Measurements from ENCODE around the gene BIRC3. TPM values are rescaled to one million over a fixed set of nuclear protein-coding genes. Genes with fewer than 3 reads are reported as not detected.

Gene BIRC3
- total RNA-seq, 2 experiments from 2014 or later: 115 to 124 TPM

DNA sequence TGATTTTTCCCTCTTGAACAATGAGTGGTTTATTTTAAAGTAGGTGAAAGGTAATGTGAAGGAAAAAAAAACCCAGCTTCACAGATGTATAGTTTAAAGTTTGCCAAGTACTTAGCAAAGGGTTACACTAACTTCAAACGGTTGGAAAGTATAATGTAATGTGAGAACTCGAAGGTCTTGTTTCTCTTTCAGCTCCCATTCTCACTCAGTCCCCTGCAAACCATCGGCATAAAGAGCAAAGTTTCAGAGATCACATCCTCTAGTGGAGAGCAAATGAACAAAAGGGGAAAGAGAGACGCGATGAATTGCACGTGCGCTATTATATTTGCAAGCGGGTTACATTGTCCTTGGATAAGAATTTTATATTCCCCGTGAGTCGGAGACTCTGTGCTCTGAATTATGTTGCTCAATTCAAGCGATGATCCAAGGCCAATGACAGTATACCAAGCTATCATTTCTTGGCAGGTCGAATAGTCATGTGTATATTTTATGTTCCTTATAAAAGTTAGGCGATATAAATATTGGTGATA lies 37.6 kb upstream of the BIRC3 start:
- Histone ChIP-seq H3K9me3 (ENCODE audit: control insufficient read depth in 1 of 2, insufficient read depth in 1 of 2, low read length in 2 of 2) (no peaks in the 10 kb centered on the region), H3K27me3 (ENCODE audit: control insufficient read depth in 1 of 2, insufficient read depth in 2 of 2, low read length in 2 of 2) (no peaks in the 10 kb centered on the region), H3K4me3 (ENCODE audit: low read length) (no peak overlapping the region), H3K27ac (ENCODE audit: low read depth in 1 of 2, low read length in 2 of 2) (no peak overlapping the region), H3K4me1 (ENCODE audit: insufficient read depth, low read length) (no peaks in the 10 kb centered on the region), H3K36me3 (ENCODE audit: insufficient read depth, low read length) (no peaks in the 10 kb centered on the region)
- no peak overlapping the region for H3K27ac Mint-ChIP-seq
- TF ChIP-seq, protein P1, sequence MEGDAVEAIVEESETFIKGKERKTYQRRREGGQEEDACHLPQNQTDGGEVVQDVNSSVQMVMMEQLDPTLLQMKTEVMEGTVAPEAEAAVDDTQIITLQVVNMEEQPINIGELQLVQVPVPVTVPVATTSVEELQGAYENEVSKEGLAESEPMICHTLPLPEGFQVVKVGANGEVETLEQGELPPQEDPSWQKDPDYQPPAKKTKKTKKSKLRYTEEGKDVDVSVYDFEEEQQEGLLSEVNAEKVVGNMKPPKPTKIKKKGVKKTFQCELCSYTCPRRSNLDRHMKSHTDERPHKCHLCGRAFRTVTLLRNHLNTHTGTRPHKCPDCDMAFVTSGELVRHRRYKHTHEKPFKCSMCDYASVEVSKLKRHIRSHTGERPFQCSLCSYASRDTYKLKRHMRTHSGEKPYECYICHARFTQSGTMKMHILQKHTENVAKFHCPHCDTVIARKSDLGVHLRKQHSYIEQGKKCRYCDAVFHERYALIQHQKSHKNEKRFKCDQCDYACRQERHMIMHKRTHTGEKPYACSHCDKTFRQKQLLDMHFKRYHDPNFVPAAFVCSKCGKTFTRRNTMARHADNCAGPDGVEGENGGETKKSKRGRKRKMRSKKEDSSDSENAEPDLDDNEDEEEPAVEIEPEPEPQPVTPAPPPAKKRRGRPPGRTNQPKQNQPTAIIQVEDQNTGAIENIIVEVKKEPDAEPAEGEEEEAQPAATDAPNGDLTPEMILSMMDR (IDR thresholded peaks at IDR 0.05): no peak
- ATAC-seq (ENCODE audit: poor library complexity) (no peak), DNase-seq (no peak)
- no peak overlapping the region for H3K4me3 Mint-ChIP-seq
- no peaks in the 10 kb centered on the region for H3K36me3 Mint-ChIP-seq (ENCODE audit: low read depth)
- no peaks in the 10 kb centered on the region for H3K9me3 Mint-ChIP-seq
- intact Hi-C loops (cut with DNase I, micrococcal nuclease): no loop called here
- POLR2A ChIA-PET: interaction anchor here (1.4 kb wide), 1 partner anchor 11 kb away, joined by 5 read pairs; no protein-coding TSS in a partner anchor
- H3K4me1 Mint-ChIP-seq (ENCODE audit: low read depth): peaks cover 5% of the 10 kb centered on the region
- CTCF ChIA-PET: interaction anchor here (1.3 kb wide), 1 partner anchor 10 kb away, joined by 4 read pairs; no protein-coding TSS in a partner anchor
- H3K27me3 Mint-ChIP-seq: peaks cover 17% of the 10 kb centered on the region

DNA sequence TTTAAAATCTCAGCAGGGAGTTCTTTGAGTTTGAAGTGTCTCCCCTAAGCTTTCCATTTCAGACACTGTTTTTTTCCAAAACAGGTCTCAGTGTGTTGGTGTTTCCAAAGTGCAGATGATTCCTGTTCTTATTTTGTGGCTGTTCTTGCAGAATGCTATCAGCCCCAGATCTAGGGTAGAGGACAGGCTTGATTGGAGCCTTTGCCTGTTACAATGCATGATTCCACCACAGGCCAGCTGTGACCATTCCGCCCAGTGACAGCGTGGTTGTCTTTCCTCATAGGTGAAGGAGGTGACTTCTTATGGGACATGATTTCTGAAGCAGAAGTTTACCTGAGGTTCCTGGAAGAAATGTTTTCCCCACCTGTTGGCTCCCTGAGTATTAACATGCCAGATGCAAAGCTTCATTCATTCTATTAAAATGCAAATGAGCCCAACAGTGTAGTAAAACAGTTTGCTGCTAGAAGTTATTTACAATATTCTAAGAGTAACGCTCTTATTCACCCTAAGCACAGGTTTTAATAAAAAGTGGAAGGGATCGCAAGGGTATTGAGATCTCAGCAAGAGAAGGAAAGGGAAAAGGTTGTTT lies 36.9 kb upstream of the BIRC3 start:
- ATAC-seq (ENCODE audit: poor library complexity) (no peak), DNase-seq (no peak)
- Histone ChIP-seq H3K27me3 (ENCODE audit: control insufficient read depth in 1 of 2, insufficient read depth in 2 of 2, low read length in 2 of 2) (no peaks in the 10 kb centered on the region), H3K4me3 (ENCODE audit: low read length) (no peak overlapping the region), H3K27ac (ENCODE audit: low read depth in 1 of 2, low read length in 2 of 2) (no peak overlapping the region), H3K36me3 (ENCODE audit: insufficient read depth, low read length) (no peaks in the 10 kb centered on the region), H3K9me3 (ENCODE audit: control insufficient read depth in 1 of 2, insufficient read depth in 1 of 2, low read length in 2 of 2) (no peaks in the 10 kb centered on the region), H3K4me1 (ENCODE audit: insufficient read depth, low read length) (no peaks in the 10 kb centered on the region)
- intact Hi-C loops (cut with DNase I, micrococcal nuclease): no loop called here
- CTCF ChIA-PET: interaction anchor here (1.3 kb wide), 1 partner anchor 11 kb away, joined by 4 read pairs; no protein-coding TSS in a partner anchor
- Mint-ChIP-seq H3K4me3 (no peak overlapping the region), H3K27ac (no peak overlapping the region), H3K4me1 (ENCODE audit: low read depth) (peaks cover 5% of the 10 kb centered on the region), H3K9me3 (no peaks in the 10 kb centered on the region), H3K36me3 (ENCODE audit: low read depth) (no peaks in the 10 kb centered on the region), H3K27me3 (peaks cover 16% of the 10 kb centered on the region)
- POLR2A ChIA-PET: no interaction called here
- TF ChIP-seq, protein P1 (IDR thresholded peaks at IDR 0.05): no peak

DNA sequence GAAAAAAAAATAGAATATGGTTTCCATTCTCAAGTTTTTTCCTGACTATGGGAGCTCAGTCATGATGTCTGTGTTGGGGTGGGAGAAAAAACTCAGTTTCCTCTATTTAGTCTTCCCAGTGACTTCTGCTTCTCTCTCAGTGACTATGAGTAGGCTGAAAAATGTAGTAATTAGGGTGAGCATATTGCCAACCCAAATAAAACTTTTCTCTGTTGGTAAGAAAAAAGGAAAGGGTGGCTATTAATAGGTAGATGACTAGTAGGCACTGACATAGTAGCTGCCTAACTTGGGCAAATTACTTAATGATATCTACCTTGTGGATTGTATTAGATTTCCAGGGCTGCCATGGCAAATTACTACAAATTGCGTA lies 34.2 kb upstream of the BIRC3 start:
- Mint-ChIP-seq H3K9me3 (no peaks in the 10 kb centered on the region), H3K36me3 (ENCODE audit: low read depth) (no peaks in the 10 kb centered on the region), H3K4me1 (ENCODE audit: low read depth) (peaks cover 10% of the 10 kb centered on the region), H3K4me3 (no peak overlapping the region), H3K27ac (no peak overlapping the region), H3K27me3 (no peaks in the 10 kb centered on the region)
- POLR2A ChIA-PET: no interaction called here
- peak in 1 of 14 experiments; percentile 25 for DNase-seq
- H3K36me3 ChIP-seq (ENCODE audit: insufficient read depth, low read length): no peaks in the 10 kb centered on the region
- ATAC-seq (ENCODE audit: poor library complexity): no peak
- intact Hi-C loops (cut with DNase I, micrococcal nuclease): no loop called here
- H3K9me3 ChIP-seq (ENCODE audit: control insufficient read depth in 1 of 2, insufficient read depth in 1 of 2, low read length in 2 of 2): no peaks in the 10 kb centered on the region
- TF ChIP-seq, protein P1 (IDR thresholded peaks at IDR 0.05): no peak
- H3K4me3 ChIP-seq (ENCODE audit: low read length): no peak overlapping the region
- peaks cover 5% of the 10 kb centered on the region for H3K4me1 ChIP-seq (ENCODE audit: insufficient read depth, low read length)
- CTCF ChIA-PET: no interaction called here
- no peak overlapping the region for H3K27ac ChIP-seq (ENCODE audit: low read depth in 1 of 2, low read length in 2 of 2)
- no peaks in the 10 kb centered on the region for H3K27me3 ChIP-seq (ENCODE audit: control insufficient read depth in 1 of 2, insufficient read depth in 2 of 2, low read length in 2 of 2)

Measured in CD4-positive, alpha-beta T cell (primary cell).